Trophoblast cell (in vitro differentiated cells and primary cell): ENCODE data around the gene TUT7.

ENCODE experiments used
- DNase-seq, 2 donors: peaks; one replicate each; pipeline ENCODE4 v3.0.0-alpha.2; 2016
- H2AFZ ChIP-seq: 2 replicates; pipeline ENCODE4 v1.6.1; 2013; ENCODE audit warnings: low read length, moderate library complexity, mild to moderate bottlenecking; ENCODE audit not compliant: insufficient read depth, poor library complexity
- H2AK5ac ChIP-seq: 2 replicates; pipeline ENCODE4 v1.6.1; 2013; ENCODE audit warnings: mild to moderate bottlenecking, low read length
- H2BK120ac ChIP-seq: 2 replicates; pipeline ENCODE4 v1.6.1; 2013; ENCODE audit warnings: low read length, mild to moderate bottlenecking, moderate library complexity; ENCODE audit not compliant: insufficient read depth, poor library complexity
- H2BK12ac ChIP-seq: 2 replicates; pipeline ENCODE4 v1.6.1; 2013; ENCODE audit warnings: mild to moderate bottlenecking, low read length, moderate library complexity
- H2BK5ac ChIP-seq: 2 replicates; pipeline ENCODE4 v1.6.1; 2013; ENCODE audit warnings: low read length, low read depth, moderate library complexity, mild to moderate bottlenecking; ENCODE audit not compliant: poor library complexity
- H3K14ac ChIP-seq: 2 replicates; pipeline ENCODE4 v1.6.1; 2013; ENCODE audit warnings: mild to moderate bottlenecking, low read length
- H3K18ac ChIP-seq: 2 replicates; pipeline ENCODE4 v1.6.1; 2013; ENCODE audit warnings: mild to moderate bottlenecking, low read length
- H3K23ac ChIP-seq: 2 replicates; pipeline ENCODE4 v1.6.1; 2013; ENCODE audit warnings: low read length
- H3K27ac ChIP-seq: 2 replicates; pipeline ENCODE4 v1.5.1; 2013; ENCODE audit warnings: low read depth, mild to moderate bottlenecking, inconsistent platforms, low read length, moderate library complexity
- H3K27me3 ChIP-seq: 2 replicates; pipeline ENCODE4 v1.6.1; 2013; ENCODE audit warnings: inconsistent platforms, mild to moderate bottlenecking, low read length, moderate library complexity; ENCODE audit not compliant: insufficient read depth
- H3K36me3 ChIP-seq, 2 experiments: 1 replicate in 1 of 2; 2 replicates in 1 of 2; pipeline ENCODE4 v1.6.1; 2013; ENCODE audit warnings: low read length in 2 of 2, mild to moderate bottlenecking in 2 of 2, moderate library complexity in 1 of 2; ENCODE audit not compliant: insufficient read depth in 2 of 2, control insufficient read depth in 1 of 2
- H3K4ac ChIP-seq: 2 replicates; pipeline ENCODE4 v1.6.1; 2013; ENCODE audit warnings: low read depth, mild to moderate bottlenecking, low read length, moderate library complexity
- H3K4me1 ChIP-seq, 2 experiments: 1 replicate in 1 of 2; 2 replicates in 1 of 2; pipeline ENCODE4 v1.6.1; 2013; ENCODE audit warnings: low read length in 2 of 2, mild to moderate bottlenecking in 2 of 2, moderate library complexity in 1 of 2; ENCODE audit not compliant: insufficient read depth in 2 of 2, control insufficient read depth in 1 of 2
- H3K4me2 ChIP-seq: 2 replicates; pipeline ENCODE4 v1.6.1; 2013; ENCODE audit warnings: inconsistent platforms, mild to moderate bottlenecking, low read length, moderate library complexity
- H3K4me3 ChIP-seq: 2 replicates; pipeline ENCODE4 v1.5.1; 2013; ENCODE audit warnings: mild to moderate bottlenecking, low read depth, low read length, inconsistent platforms
- H3K79me1 ChIP-seq: one replicate; pipeline ENCODE4 v1.6.1; 2013; ENCODE audit warnings: low read length
- H3K79me2 ChIP-seq: 2 replicates; pipeline ENCODE4 v1.6.1; 2013; ENCODE audit warnings: low read length, mild to moderate bottlenecking; ENCODE audit not compliant: control insufficient read depth, insufficient read depth, poor library complexity
- H3K9ac ChIP-seq: 2 replicates; pipeline ENCODE4 v1.6.1; 2013; ENCODE audit warnings: mild to moderate bottlenecking, low read length
- H3K9me3 ChIP-seq: 2 replicates; pipeline ENCODE4 v1.6.1; 2013; ENCODE audit warnings: low read depth, mild to moderate bottlenecking, control low read depth, inconsistent platforms, low read length; ENCODE audit not compliant: insufficient read depth
- H4K12ac ChIP-seq: 2 replicates; pipeline ENCODE4 v1.6.1; 2013; ENCODE audit warnings: low read depth, mild to moderate bottlenecking, low read length, moderate library complexity
- H4K8ac ChIP-seq: 2 replicates; pipeline ENCODE4 v1.6.1; 2013; ENCODE audit warnings: low read depth, mild to moderate bottlenecking, low read length, moderate library complexity
- H4K91ac ChIP-seq: one replicate; pipeline ENCODE4 v1.6.1; 2013; ENCODE audit warnings: low read depth, mild to moderate bottlenecking, low read length, moderate library complexity
- WGBS: extraction: QIAGEN DNeasy Blood & Tissue Kit; methylation state at CpG from one replicate; pipeline ENCODE4 v1.1.7; 2013; ENCODE audit warnings: missing lambda C conversion rate; ENCODE audit not compliant: insufficient read length, insufficient coverage; ENCODE audit errors: extremely low coverage; 5-methylcytosine and 5-hydroxymethylcytosine counted together

The TUT7 gene

GRCh38 chr9:86352440-86353077, 1.7 kb downstream of the TUT7 start:
- no peak overlapping the region for H3K9ac ChIP-seq
- no peak overlapping the region for H3K4me3 ChIP-seq
- H2BK5ac ChIP-seq, result no peak overlapping the region
- H3K79me1 ChIP-seq, result peaks cover 11% of the 10 kb centered on the region
- no peak overlapping the region for H3K18ac ChIP-seq
- H3K27ac ChIP-seq, result no peak overlapping the region
- H2BK120ac ChIP-seq, result no peak overlapping the region
- peak overlapping the region; percentile 18 for H3K4me2 ChIP-seq
- peak overlapping the region; percentile 84 for H3K4ac ChIP-seq
- H3K9me3 ChIP-seq, result no peaks in the 10 kb centered on the region
- no peak overlapping the region for H2AFZ ChIP-seq
- H3K4me1 ChIP-seq, result peaks cover 0 to 3% of the 10 kb centered on the region in 2 experiments
- H3K23ac ChIP-seq, result no peak overlapping the region
- no peak overlapping the region for H4K8ac ChIP-seq
- peaks cover 0 to 2% of the 10 kb centered on the region in 2 experiments for H3K36me3 ChIP-seq
- no peak overlapping the region for H4K12ac ChIP-seq
- peaks cover 10% of the 10 kb centered on the region for H3K79me2 ChIP-seq
- H3K27me3 ChIP-seq, result no peaks in the 10 kb centered on the region
- peak in 1 of 2 donors; percentile 27 for DNase-seq
- H4K91ac ChIP-seq, result no peak overlapping the region
- H3K14ac ChIP-seq, result no peak overlapping the region
- WGBS, result no CpG with 5 or more reads among the region's 5 CpGs
- no peak overlapping the region for H2BK12ac ChIP-seq
- no peak overlapping the region for H2AK5ac ChIP-seq

- no peak overlapping the region for H3K14ac ChIP-seq
- peaks cover 0 to 2% of the 10 kb centered on the region in 2 experiments for H3K36me3 ChIP-seq
- H2BK5ac ChIP-seq, result no peak overlapping the region
- H3K79me2 ChIP-seq, result peaks cover 10% of the 10 kb centered on the region
- no peak overlapping the region for H2AFZ ChIP-seq
- no peak overlapping the region for H3K4me2 ChIP-seq
- H3K4me1 ChIP-seq, result peaks cover 0 to 3% of the 10 kb centered on the region in 2 experiments
- no peaks in the 10 kb centered on the region for H3K9me3 ChIP-seq
- H4K12ac ChIP-seq, result no peak overlapping the region
- H3K27ac ChIP-seq, result no peak overlapping the region
- no peak overlapping the region for H3K9ac ChIP-seq
- no peak overlapping the region for H4K91ac ChIP-seq
- no peak overlapping the region for H2BK12ac ChIP-seq
- peak overlapping the region; percentile 73 for H3K4ac ChIP-seq
- H3K79me1 ChIP-seq, result peaks cover 11% of the 10 kb centered on the region
- H3K18ac ChIP-seq, result no peak overlapping the region
- H2BK120ac ChIP-seq, result no peak overlapping the region
- no peak for DNase-seq
- no peak overlapping the region for H4K8ac ChIP-seq
- WGBS, result no CpG with 5 or more reads among the region's 6 CpGs
- H3K27me3 ChIP-seq, result no peaks in the 10 kb centered on the region
- H2AK5ac ChIP-seq, result no peak overlapping the region
- H3K23ac ChIP-seq, result no peak overlapping the region
- no peak overlapping the region for H3K4me3 ChIP-seq
Measured at GRCh38 chr9:86351880-86352279, 2.3 kb downstream of the TUT7 start.

DNA sequence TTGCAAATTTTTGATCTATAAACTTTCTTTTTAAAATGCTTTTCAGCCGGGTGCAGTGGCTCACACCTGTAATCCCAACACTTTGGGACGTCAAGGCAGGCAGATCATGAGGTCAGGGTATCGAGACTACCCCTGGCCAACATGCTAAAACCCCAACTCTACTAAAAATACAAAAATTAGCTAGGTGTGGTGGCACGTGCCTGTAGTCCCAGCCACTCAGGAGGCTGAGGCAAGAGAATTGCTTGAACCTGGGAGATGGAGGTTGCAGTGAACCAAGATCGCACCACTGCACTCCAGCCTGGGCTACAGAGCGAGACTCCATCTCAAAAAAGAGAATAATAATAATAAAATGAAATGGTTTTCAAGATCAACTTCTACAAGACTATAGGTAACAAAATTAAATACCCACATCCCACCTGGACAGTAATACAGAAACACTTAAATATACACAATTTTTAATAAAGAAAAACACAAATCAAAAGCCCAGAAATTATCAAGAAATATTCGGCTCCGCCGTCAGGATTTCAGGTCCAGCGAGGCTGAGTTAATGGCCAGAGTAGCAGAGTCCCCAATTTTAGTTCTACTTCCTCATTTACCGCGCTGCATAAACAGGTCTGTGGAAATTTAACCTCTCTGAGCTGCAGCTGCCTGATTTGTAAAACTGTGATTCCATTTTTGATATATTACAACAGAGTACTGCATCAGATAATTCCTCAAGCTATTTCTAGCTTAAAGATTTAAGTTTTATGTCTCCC, 4.0 kb downstream of the TUT7 start:
- no peak overlapping the region for H3K4me3 ChIP-seq
- no CpG with 5 or more reads among the region's 12 CpGs for WGBS
- no peak overlapping the region for H3K9ac ChIP-seq
- no peaks in the 10 kb centered on the region for H3K27me3 ChIP-seq
- peaks cover 10% of the 10 kb centered on the region for H3K79me2 ChIP-seq
- peaks cover 11% of the 10 kb centered on the region for H3K79me1 ChIP-seq
- H4K12ac ChIP-seq, result no peak overlapping the region
- H4K8ac ChIP-seq, result no peak overlapping the region
- H2AFZ ChIP-seq, result no peak overlapping the region
- peaks cover 0 to 3% of the 10 kb centered on the region in 2 experiments for H3K4me1 ChIP-seq
- no peak overlapping the region for H3K4ac ChIP-seq
- no peak overlapping the region for H2BK120ac ChIP-seq
- no peak overlapping the region for H2BK12ac ChIP-seq
- H3K4me2 ChIP-seq, result no peak overlapping the region
- H2BK5ac ChIP-seq, result no peak overlapping the region
- no peak overlapping the region for H3K27ac ChIP-seq
- H3K23ac ChIP-seq, result no peak overlapping the region
- H3K14ac ChIP-seq, result no peak overlapping the region
- DNase-seq, result no peak
- peaks cover 4% of the 10 kb centered on the region in 2 experiments for H3K36me3 ChIP-seq
- H3K9me3 ChIP-seq, result no peaks in the 10 kb centered on the region
- H2AK5ac ChIP-seq, result no peak overlapping the region
- H3K18ac ChIP-seq, result no peak overlapping the region
- no peak overlapping the region for H4K91ac ChIP-seq

DNA sequence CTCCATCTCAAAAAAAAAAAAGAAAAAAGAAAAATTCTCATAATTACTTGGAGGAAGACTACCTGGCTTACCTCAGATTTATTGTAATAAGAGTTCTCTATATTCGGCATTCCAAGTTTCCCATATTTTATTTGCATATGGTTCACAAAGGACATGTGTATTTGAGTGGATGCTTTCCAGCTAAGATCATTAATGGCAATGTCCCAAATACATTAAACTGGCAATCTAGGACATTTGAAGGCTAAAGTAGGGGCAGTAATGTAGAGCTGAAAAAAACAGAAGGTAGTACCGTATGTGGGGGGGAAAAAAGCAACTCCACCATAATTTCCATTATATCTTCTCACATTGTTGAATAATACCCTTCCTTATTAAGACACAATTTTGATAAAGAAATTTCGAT, 4.9 kb downstream of the TUT7 start:
- peaks cover 7% of the 10 kb centered on the region for H3K79me1 ChIP-seq
- no peak overlapping the region for H2BK12ac ChIP-seq
- no peak overlapping the region for H4K12ac ChIP-seq
- no peak for DNase-seq
- peaks cover 6% of the 10 kb centered on the region for H3K79me2 ChIP-seq
- H3K14ac ChIP-seq, result no peak overlapping the region
- H2AK5ac ChIP-seq, result no peak overlapping the region
- H3K23ac ChIP-seq, result no peak overlapping the region
- H3K4me3 ChIP-seq, result no peak overlapping the region
- H3K9ac ChIP-seq, result no peak overlapping the region
- no peak overlapping the region for H2BK5ac ChIP-seq
- H4K8ac ChIP-seq, result no peak overlapping the region
- peaks cover 0 to 3% of the 10 kb centered on the region in 2 experiments for H3K4me1 ChIP-seq
- no peak overlapping the region for H3K27ac ChIP-seq
- H3K9me3 ChIP-seq, result no peaks in the 10 kb centered on the region
- H3K4me2 ChIP-seq, result no peak overlapping the region
- no peak overlapping the region for H2BK120ac ChIP-seq
- no CpG with 5 or more reads among the region's 3 CpGs for WGBS
- no peak overlapping the region for H2AFZ ChIP-seq
- H3K4ac ChIP-seq, result no peak overlapping the region
- H3K36me3 ChIP-seq, result peaks cover 4 to 5% of the 10 kb centered on the region in 2 experiments
- H3K18ac ChIP-seq, result no peak overlapping the region
- no peak overlapping the region for H4K91ac ChIP-seq
- H3K27me3 ChIP-seq, result no peaks in the 10 kb centered on the region
